Activated naive CD4-positive, alpha-beta T cell treated with Interleukin-2 at 50 U/mL for 16 hours (primary cell): ENCODE data around the gene CR1L.
"Not testable (repeated sequence)": the region's sequence is repeated elsewhere in the genome, so short reads cannot be mapped to it uniquely, and the experiment has no call there.

Experiments used
- DNase-seq: peaks from one replicate; pipeline ENCODE4 v3.0.0-alpha.2; 2020

CR1L gene

DNA sequence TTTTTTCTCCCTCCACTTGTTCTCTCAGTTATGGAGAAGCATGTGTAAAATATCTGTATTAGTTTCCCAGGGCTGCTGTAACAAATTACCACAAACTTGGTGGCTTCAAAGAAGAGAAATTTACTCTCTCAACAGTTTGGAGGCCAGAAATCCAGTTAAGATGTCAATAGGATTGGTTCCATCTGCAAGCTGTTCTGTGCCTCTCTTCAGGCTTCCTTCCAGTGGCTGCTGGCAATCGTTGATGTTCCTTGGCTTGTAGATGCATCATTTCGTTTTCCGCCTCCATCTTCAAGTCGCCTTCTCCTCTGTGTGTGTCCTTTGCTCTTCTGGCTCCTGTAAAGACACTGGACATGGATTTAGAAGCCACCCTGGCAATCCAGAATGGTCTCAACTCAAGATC, 45.6 kb downstream of the CR1L start:
- DNase-seq = not testable (repeated sequence)

DNA sequence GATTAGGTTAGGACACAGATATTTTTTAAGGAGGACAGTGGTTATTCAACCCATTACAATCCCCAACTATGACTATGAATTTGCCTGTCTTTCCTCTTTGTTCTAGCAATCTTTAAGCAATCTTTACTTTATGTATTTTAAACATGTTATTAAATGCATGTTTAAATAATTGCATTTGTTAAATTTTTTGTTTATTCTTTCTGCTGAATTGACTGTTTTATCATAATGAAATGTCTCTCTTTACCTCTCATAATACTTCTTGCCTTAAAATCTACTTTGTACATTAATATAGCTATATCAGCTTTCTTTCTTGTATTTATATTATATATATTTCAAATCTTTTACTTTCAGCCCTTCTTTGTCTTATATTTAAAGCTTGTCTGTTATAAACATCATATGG, 46.1 kb downstream of the CR1L start:
- no peak for DNase-seq

DNA sequence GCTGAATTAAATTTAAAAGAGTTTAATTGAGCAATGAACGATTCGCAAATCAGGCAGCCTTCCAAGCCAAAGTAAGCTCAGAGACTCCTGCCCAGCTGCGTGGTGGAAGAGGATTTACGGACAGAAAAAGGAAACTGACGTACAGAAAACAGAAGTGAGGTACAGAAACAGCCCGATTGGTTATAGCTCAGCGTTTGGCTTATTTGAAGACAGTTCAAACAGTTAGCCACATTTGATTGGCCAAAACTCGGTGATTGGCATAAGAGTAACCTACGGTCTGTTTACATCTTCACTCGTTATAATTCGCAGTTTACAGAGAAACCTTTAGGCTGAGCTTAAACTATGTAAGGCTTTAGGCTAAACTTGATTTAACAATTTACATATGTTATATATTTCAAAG, 46.9 kb downstream of the CR1L start:
- no peak for DNase-seq

DNA sequence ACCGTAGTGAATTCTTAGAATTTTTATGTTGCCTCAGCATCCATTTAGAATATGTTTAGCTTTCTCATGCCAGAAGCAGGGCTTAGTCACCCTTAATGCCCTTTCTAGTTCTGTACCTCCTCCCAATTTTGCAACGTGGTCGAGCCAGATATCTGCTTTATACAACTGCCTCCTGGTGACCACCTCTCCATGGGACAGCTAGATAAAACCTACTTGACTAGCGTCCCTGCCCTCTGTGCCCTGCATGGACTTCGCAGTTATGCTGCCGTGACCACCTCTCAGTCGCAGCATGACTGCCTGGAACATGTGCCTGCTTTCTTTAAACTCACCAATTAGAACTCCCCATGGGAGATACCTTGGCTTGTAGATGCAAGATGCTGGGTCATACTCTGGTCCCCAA, 47.4 kb downstream of the CR1L start:
- not testable (repeated sequence) for DNase-seq

DNA sequence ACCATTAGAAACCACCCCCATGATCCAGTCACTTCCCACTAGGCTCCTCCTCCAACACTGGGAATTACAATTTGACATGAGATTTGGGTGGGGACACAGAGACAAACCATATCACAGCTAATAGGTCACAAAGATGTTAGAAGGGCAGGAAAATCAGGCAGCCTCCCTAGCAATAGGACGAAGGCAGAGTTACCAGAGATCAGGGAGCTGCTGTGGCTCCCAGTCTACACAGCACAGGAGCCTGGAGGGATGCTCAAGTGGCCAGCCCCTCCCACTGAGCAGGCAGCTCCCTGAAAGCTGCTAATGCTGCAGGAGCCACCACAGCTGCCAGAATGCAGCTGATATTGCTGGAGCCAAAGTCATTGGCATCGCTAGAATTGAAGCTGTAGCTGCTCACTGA, 51.0 kb downstream of the CR1L start:
- no peak for DNase-seq

DNA sequence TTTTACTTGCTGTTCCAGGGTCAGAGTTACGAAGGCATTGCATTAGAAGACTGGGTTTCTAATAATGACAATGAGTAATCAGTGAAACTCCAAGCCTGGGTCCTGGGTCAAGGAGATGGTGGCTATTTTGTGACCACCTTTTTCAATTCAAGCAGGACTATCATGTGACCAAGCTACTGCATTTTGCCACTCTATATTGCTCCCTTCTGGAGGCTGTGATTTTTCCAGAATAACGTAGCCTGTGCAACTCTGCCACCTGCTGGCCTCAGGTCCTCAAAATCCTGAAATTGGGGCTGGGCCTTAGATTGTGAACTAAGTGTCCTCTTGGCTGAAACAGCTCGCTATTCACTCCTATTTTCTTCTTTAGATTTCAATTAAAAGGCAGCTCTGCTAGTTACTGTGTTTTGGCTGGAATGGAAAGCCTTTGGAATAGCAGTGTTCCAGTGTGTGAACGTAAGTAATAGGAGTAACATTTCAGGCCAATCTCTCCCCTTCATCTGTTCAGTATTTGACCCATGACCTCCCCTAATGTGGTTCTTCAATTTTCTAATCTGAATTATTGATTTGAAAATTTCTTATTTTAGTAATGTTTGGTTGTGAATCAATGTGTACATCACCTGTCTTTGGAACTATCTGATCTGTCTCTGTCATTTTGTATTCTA, 54.0 kb downstream of the CR1L start:
- DNase-seq = peak; percentile 17

DNA sequence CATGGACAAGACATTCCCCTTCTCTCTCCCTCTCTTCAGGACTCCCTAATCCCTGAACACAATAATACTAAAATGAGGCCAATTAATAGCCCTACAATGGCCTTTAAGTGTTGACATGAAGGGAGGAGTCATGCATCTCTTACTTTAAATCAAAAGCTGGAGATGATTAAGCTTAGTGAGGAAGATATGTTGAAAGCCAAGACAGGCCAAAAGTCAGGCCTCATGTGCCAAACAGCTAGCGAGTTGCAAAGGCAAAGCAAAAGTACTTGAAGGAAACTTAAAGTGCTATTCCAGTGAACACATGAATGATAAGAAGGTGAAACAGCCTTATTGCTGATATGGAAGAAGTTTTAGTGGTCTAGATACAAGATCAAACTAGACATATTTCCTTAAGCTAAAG, 57.4 kb downstream of the CR1L start:
- DNase-seq = no peak

DNA sequence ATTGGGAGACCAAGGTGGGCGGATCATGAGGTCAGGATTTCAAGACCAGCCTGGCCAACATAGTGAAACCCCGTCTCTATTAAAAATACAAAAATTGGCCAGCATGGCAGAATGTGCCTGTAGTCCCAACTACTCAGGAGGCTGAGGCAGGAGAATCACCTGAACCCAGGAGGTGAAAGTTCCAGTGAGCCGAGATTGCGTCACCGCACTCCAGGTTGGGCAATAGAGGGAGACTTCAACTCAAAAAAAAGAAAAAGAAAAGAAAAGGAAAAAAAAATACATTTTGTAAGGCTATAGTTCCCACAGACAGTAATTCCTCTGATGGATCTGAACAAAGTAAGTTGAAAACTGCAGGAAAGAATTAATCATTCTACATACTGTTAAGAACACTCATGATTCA, 58.8 kb downstream of the CR1L start:
- DNase-seq = no peak

DNA sequence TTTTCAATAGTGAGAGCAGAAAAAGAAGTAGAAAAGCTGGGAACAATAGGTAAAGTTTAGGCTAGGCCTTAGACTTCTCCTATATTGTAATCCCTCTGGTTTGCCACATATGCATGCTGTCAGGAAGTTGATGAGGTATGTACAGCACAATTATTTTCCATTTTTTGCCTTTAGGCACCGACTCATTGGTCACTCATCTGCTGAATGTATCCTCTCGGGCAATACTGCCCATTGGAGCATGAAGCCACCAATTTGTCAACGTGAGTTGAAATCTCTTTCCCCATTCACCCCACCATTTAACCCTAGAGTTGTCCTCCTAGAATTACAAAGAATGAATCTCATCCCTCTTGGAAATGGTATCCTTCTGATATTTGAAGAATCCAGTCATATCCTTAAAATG, 63.1 kb downstream of the CR1L start:
- not testable (repeated sequence) for DNase-seq

DNA sequence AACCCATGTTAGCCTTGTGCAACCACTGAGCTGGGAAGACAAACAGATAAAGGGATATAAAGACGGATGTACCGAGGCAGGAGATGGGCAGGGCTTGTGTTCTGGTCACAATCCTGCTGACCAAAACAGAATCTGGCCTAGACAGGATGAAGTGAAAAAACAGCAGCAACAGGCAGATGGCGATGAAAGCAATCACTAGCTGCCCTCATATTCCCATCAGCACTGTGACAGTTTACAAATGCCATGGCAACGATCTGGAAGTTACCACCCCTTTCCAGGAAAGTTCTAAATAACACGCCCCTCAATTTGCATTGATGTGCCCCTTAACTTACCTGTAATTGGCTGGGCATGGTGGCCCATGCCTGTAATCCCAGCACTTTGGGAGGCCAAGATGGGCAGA, 66.4 kb downstream of the CR1L start:
- DNase-seq = no peak

DNA sequence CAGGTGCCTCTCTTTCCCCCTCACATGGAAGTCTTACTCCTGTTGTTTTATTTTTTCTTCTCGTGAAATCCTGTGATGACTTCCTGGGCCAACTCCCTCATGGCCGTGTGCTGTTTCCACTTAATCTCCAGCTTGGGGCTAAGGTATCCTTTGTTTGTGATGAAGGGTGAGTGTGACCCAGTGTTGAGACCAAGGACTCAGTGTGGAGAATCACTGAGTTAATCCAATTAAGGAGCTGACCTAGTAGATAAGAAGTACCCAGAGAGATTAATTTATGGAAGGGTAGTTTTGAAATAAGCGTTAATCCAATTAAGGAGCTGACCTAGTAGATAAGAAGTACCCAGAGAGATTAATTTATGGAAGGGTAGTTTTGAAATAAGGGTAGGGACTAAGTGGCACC, 67.8 kb downstream of the CR1L start:
- DNase-seq = not testable (repeated sequence)

DNA sequence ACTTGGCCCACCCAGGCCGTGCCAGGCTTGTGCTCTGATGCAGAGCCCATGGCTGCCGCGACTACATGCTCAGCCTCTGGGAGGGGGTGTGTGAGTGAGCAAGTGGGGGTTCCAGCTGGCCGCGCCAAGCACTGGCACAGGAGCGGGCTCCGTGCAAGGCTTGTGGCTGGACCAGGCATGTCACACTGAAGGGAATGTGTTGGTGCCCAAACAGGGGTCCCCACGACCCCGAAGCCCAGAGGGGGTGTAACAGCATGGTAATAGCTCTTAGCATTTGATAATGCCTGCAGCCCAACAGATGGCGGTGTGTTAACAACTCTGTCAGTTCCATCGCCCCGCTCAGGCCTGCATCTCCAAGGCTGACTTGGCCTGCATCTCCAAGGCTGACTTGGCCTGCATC, 68.6 kb downstream of the CR1L start:
- no peak for DNase-seq

DNA sequence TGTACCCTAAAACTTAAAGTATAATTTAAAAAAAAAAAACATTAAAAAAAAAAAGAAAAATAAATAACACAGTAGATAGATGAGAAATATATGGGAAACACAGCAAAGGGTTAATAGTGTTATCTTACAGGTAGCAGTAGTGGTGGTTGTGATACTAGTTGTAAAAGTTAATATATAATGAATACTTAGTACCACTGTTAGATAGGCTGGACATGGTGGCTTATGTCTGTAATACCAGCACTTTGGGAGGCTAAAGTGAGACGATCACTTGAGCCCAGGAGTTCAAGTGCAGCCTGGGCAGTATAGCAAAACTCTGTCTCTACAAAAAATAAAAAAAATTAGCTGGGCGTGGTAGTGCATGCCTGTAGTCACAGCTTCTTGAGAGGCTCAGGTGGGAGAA, 74.3 kb downstream of the CR1L start:
- no peak for DNase-seq

DNA sequence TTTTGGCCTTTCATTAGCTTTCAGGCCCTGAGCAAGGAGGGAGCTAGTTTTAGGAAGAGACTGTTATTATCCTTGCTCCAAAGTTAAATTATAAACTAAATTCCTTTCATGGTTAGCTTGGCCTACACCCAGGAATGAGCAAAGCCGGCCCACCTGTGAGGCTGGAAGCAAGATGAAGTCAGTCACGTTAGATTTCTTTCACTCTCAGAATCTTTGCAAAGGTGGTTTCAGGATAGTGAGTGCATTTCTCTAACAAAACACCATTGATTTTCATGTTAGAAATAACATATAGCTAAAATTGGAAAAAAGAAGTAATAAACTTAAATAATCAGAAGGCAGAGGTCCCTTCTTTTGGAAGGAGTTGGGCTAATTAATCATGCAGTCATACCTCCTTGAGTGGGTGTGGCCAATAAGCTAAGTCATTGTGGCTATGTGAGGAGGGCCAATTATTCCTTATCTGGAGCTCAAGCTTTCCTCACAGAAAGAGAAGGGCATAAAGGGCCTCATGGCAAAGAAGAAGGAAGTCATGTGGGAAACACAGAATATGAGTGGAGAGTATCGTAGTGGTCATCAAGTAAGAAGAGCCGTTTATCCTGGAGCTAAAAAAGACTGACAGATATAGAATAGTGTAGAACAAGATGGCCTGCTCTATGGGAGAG, 83.4 kb downstream of the CR1L start:
- DNase-seq = not testable (repeated sequence)

DNA sequence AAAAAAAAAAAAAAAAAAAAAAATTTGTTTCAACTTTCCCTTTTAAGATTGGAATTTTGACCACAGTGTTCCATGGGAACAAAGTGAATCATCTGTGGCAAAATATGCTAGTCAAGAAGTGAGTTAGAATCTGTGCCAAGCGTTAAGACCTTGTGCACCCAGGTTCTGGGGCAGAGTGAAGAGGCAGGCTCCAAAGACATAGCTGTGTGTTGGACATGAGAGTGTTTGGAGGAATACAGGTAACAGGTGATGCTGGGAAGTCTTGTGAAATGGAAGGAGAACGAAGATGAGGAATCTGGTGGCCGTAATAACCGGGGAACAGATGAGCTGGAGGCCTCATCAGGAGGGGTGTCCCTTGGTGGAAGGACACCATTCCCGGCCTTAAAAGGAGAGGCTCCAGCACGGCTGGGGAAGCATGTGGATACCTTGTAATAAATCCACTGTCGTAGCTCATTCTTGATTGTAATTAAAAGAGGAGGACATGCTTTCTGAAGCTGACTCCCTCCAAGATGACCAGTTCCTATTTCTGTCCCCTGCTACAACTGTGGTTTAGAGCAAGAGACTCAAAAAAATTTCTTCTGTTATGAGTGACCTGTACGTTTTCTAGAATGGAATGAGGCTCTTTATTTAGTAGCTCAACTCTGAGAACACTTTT, 92.7 kb downstream of the CR1L start:
- DNase-seq = not testable (repeated sequence)

DNA sequence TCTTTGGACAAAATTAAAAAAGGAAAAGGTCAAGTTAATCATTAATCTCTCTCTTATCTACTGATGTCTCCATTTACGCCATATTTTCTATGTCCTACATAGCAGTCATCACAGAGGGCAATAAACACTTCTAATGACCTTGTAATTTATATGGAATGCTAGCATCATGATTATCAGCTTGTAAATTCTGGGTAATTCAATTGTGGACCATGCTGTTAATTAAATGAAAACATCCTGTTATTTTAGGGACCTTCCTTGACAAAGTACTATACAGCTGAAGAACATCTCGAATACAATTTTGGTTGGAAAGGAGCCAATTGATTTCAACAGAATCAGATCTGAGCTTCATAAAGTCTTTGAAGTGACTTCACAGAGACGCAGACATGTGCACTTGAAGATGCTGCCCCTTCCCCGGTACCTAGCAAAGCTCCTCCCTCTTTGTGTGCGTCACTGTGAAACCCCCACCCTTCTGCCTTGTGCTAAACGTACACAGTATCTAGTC, 93.3 kb downstream of the CR1L start:
- DNase-seq = not testable (repeated sequence)

DNA sequence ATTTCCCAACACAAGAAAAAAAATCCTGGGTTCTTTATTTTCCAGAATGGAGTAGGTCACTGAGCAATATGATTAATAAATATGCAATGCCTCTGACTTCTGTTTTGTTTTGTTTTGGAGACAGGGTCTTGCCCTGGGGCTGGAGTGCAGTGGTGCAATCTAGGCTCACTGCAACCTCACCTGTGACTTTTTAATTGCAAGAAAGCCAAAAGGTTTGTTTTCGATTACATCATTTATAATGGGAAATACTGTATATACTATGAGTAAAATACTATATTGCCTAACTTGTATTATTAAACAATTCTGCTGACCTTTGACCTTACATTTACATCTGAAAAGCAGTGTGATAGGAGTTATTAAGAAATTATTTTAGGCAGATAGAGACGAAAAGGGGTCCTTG, 95.3 kb downstream of the CR1L start:
- DNase-seq = no peak

DNA sequence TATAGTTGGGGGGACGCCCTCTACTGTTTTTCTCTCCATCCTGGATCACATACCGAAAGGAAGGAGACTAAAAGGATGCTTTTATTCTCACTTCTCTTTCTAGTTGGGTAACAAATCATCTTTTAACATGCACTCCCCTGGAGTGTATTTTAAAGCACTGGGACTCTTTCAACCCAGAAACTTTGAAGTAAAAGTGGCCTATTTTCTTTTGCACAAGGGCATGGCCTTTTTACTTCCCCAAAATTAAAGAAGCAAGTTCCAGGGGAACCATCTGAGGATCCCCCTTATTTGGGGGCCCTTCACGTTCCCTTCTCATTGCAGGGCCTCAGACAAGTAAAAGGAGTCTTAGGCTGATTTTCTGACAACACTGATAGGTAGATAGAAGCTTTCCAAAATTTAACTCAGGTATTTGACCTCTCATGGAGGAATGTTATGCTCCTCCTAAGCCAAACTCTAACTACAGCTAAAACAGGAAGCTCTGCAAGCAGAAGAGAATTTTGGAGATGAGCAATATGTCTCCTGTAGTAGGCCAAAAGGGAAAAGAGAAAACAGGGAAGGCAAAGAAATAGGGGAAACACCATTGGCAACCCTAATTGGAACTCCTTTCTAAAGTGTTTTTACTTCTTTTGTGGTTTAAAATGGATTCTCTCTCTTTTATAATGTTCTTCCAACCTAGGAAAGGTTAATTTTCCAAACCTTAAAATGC, 98.1 kb downstream of the CR1L start:
- DNase-seq = no peak

DNA sequence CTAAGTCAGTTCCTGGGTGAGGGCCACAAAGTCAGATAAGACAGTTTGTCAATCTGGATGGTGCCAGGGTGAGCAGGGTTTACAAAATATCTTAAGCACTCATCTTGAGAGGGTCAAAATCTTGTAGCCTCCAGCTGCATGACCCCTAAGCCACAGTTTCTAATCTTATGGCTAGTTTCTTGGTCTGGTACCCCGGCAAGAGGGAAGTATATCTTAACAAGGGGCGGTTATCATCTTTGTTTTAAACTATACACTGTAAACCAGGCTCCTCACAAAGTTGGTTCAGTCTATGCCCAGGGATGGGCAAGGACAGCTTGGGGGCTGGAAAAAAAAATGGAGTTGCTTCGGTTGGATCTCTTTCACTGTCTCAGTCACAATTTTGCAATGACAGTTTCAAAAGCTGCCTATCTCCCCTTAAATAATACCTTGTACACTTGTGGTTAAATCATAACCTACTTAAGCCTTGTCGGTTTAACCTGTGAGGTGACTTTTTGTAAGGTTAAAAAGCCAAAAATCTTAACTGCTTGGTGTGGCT, 99.1 kb downstream of the CR1L start:
- no peak for DNase-seq

DNA sequence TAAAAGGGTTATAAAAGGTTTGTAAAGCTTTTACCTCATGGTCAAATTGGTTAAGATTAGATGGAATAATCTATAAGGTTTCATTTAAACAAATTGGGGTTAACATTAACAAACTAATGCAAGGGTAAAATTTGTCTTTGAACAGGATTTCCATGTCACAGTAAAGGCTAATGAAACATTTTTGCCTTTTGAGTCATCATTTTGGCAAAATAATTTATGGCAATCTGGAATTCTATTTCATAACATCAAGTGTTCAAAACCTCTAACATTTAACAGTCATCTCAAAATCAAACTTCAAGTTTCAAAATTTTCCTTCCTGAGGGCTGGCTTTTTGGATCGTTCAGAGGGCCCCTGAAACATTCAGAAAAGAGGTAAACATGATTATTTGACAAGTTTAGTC, 100.4 kb downstream of the CR1L start:
- no peak for DNase-seq

DNA sequence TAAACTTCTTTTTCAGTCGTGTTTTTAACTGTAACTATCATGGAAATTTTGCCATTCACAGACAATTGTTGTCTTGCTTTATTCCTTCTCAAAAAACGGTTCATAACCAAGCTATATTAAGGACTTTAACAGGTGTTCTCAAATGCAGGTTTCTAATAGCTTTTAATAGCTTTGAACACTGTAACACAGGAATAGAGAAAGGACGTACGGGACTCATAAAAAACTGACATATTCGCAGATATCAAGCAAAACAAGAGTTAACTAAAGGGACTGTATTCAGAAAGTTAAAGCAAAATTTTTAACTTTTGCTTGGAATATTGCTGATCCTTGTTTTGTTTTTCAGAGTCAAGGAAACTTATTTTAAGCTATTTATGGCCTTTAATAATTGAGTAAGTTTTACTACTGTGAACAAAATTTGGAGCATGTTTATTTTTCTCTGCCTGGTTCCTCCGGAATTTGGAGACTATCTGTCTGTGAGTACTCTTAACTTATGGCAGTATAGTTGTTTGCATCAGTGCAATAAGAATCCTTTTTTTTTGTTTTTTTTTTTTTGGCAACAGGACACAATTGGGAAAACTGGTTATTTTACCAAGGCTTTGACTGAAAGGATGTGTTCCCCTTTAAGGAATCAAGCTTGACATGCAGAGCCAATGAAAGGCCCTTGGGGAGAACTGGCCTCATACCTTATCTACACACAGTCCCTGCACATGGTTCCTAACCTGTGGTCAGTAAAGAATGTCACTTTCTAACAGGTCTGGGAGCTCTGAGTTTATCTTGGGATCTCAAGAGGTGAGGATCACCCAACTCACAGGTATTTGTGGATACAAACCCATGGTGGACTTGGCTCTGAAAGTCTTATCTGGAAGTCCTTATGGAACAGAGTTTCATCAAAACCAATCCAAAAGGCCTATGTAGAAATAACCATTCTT, 101.2 kb downstream of the CR1L start:
- DNase-seq = no peak
